CD1c-positive myeloid dendritic cell (primary cell): Measurements from ENCODE around the gene USP51.
"Not testable (repeated sequence)": the region's sequence is repeated elsewhere in the genome, so short reads cannot be mapped to it uniquely, and the experiment has no call there.

Experiments used
- DNase-seq: peaks from one replicate; pipeline ENCODE4 v3.0.0-alpha.2; 2016; ENCODE audit errors: extremely low spot score

The USP51 gene

GRCh38 chrX:55465108-55465507 lies 24.5 kb downstream of the USP51 start:
- not testable (repeated sequence) for DNase-seq

DNA sequence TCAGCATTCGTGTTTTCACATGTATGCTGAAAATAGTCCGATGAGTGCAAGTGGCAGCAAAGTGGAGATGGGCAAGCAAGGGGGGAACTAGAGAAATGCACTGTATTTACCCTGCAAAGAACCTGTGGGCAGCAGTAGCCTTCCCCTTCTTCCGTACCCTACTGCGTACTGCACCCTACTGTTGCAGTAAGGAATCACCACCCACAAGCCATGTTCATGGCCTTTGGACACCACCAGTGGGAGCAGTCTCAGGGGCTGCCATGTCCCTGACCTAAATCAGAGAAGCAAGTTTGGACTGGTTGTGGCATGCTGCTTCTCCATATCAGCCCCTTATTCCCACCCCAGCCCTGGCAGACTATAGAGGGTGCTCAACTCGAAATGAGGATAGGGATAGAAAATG lies 25.6 kb downstream of the USP51 start:
- not testable (repeated sequence) for DNase-seq

GRCh38 chrX:55459926-55460325 lies 29.7 kb downstream of the USP51 start:
- not testable (repeated sequence) for DNase-seq

- not testable (repeated sequence) for DNase-seq
These were observed 30.2 kb downstream of the USP51 start for GRCh38 chrX:55459426-55459825.

- not testable (repeated sequence) for DNase-seq
These were observed 33.9 kb downstream of the USP51 start for GRCh38 chrX:55455708-55456107.

DNA sequence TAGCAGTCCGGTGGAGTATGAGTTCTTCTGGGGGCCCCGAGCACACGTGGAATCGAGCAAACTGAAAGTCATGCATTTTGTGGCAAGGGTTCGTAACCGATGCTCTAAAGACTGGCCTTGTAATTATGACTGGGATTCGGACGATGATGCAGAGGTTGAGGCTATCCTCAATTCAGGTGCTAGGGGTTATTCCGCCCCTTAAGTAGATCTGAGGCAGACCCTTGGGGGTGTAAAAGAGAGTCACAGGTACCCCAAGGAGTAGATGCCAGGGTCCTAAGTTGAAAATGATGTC lies 36.9 kb downstream of the USP51 start:
- DNase-seq = no peak

GRCh38 chrX:55451990-55452832 lies 37.4 kb downstream of the USP51 start, which contains the start of gene MAGEH1:
MAGEH1 (plus strand) TSS chrX:55452127; CDS start chrX:55452375, 248 bp downstream.
- peak; percentile 72 for DNase-seq

GRCh38 chrX:55451626-55451989 lies 38.0 kb downstream of the USP51 start:
- DNase-seq = no peak

GRCh38 chrX:55451141-55451540 lies 38.5 kb downstream of the USP51 start:
- DNase-seq = no peak

GRCh38 chrX:55450259-55450658 lies 39.4 kb downstream of the USP51 start:
- no peak for DNase-seq

DNA sequence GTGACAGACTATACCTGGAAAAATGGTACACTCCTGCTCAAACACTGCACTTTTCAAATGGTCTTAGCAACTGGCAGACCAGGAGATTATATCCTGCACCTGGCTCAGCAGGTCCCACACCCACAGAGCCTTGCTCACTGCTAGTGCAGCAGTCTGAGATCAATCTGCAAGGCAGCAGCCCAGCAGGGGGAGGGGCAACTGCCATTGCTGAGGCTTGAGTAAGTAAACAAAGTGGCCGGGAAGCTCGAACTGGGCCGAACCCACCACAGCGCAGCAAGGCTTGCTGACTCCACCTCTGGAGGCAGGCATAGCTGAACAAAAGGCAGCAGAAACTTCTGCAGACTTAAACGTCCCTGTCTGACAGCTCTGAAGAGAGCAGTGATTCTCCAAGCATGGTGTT lies 46.2 kb downstream of the USP51 start:
- DNase-seq = not testable (repeated sequence)
